ENCODE measurements around the gene RNF112.

GRCh38 chr17:19384723-19385391 lies 26.2 kb upstream of the RNF112 start:
- TF ChIP-seq CTCF (IDR thresholded peaks at IDR 0.05) (no peak), POLR2A (IDR thresholded peaks at IDR 0.05) (no peak), EP300 (IDR thresholded peaks at IDR 0.05; ENCODE audit: low read depth) (no peak), POLR2AphosphoS5 (IDR thresholded peaks at IDR 0.05) (peak; percentile 57 to 85 (median 76))

All from transverse colon (tissue), 4 donors.